Amniotic stem cell (primary cell): ENCODE results near the gene AHNAK.
A peak's percentile ranks its signal among the peaks of the same experiment; 100 is the strongest.

ENCODE experiments used
- DNase-seq: peaks from one replicate; lab custom pipeline; 2025; lab: John Stamatoyannopoulos, UW

The AHNAK gene

DNA sequence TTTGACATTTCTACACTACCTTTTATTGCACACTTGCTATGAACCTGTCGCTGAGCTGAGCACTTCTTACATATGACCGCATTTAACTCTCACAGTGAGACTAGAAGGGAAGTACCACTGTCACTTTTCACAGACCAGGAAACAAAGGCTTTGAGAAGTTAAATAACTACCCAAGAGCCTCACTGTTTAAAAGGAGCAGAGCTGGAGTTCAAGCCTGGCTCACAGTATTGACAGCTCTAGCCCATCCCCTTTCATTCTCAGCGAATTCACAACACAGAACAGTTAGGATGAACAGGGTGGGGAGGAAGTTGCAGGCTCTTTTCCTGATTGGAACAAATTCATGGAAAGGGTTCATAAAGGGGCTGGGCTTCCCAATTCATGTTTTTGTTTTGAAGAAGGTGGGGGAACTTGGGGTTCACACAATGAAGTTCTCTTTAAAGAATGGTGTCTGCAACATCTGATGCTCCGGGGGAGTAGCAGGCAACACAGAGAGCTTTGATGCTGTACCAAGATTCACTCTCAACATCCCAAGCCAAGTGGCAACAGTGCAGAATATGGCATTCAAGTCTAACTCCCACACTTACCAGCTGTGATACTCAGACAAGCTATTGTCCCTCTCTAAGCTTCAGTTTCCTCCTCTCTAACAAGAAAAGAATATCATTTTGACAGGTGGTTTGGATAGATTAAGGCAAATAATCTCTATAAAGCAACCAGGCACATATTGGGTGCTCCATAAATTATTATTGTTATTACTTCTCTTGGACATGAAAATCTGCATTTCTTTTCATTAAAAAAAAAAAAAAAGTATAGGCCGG, 110.6 kb downstream of the AHNAK start:
- no peak for DNase-seq

DNA sequence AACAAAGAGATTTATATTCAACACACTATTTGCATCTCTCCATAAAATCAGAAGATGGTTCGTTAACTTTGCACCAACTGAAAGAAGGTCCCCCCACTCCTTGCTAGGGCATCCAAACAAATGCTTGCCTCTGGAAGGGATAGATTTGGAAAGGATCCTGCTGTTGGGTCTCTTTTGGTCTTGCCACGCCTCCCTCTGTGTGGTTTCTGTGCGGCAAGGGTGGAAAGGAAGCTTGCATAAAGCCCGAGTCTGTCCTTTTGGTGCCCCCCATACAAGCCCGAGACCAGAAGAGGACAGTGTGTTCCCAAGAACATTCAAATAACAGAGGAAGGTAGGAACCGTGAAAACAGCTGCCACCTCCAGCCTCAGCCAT, 112.7 kb downstream of the AHNAK start:
- no peak for DNase-seq

DNA sequence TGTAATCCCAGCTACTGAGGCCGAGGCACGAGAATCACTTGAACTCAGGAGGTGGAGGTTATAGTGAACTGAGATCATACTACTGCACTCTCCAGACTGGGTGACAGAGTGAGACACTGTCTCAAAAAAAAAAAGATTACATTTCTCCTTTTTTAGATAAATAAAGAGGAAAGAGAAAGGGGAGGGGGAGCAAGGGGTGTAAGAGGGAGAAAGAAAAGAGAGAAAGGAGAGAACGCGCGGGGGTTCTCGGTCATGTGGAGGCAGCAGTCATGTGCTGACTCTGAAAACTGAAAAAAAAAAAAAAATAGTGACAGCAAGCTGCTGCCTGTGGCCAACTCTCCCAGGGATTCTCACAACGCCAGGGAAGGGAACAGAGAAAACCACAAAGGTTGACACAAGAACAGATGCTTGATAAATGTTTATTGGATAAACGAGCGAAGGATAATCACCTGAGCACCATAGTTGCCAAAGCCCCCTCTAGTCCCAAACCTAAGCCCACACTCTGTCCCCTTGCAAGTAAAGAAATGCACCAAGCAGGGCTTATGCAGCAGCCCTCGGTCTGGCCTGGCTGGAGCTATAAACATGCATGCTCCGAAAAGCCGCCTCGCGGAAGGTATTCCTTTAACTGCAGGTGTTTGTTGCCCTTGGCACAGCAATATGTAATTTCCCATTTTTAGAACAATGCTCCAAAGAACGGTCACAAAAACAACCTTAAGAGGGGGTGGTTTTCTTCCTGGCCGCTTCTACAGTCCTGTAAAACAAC, 113.3 kb downstream of the AHNAK start:
- no peak for DNase-seq

DNA sequence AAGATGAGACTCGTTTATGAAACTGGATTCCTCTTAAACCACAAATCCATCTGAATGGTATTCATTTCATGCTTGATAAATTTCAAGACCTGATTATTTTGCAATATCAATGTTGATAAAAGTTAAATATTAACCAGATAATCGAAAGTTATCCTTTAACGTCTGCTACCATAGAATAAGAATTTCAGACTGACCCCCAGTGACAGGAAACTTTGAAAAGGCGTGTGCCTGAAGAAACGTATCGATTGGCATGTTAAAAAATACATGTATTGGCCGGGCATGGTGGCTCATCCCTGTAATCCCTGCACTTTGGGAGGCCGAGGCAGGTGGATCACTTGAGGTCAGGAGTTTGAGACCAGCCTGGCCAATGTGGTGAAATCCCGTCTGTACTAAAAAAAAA, 113.9 kb downstream of the AHNAK start:
- no peak for DNase-seq

DNA sequence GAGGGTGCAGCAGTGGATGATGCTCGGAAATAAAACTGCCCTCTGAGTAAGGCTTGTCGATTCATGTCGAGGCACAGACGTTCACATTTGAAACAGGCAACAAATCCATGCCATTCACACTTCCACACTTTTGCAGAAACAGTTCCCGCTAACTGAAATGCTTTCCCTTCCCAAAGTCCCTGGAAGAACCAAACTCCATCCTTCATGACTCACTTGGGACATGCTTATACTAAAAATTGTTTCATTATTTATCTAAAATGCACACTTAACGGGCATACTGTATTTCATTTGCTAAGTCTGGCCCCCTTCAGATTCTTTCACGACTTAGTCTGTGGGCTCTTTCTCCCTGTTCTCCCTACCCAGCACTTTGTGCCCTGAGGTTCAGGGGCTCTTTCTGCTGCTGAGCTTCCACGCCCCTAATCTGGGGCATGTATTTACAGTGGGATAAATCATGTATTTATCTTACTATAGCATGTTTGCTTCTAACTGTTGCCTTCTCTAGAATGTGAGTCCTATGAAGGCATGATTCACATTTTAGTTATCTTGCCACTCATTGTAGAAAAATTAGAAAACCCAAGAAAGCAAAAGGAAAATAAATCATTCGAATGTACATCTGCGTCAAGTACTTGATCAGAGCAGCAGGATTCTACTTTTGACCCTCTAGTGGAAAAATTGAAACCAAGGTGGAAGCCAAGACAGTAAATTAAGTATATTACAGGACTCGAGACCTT, 115.3 kb downstream of the AHNAK start:
- DNase-seq: peak; percentile 59

DNA sequence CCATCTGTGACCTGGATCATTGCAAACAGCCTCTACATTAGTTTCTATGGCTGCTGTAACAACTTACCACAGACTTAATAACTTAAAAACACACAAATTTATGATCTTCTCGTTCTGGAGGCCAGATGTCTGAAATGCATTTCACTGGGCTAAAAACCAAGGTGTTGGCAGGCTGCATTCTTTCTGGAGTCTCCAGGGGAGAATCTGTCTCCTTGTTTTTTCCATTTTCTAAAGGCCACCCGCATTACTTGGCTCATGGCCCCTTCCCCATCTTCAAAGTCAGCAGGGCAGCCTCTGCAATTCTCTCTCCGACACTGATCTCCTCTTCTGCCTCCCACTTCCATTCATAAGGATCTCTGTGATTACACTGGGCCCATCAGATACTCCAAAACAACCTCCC, 116.2 kb downstream of the AHNAK start:
- no peak for DNase-seq

DNA sequence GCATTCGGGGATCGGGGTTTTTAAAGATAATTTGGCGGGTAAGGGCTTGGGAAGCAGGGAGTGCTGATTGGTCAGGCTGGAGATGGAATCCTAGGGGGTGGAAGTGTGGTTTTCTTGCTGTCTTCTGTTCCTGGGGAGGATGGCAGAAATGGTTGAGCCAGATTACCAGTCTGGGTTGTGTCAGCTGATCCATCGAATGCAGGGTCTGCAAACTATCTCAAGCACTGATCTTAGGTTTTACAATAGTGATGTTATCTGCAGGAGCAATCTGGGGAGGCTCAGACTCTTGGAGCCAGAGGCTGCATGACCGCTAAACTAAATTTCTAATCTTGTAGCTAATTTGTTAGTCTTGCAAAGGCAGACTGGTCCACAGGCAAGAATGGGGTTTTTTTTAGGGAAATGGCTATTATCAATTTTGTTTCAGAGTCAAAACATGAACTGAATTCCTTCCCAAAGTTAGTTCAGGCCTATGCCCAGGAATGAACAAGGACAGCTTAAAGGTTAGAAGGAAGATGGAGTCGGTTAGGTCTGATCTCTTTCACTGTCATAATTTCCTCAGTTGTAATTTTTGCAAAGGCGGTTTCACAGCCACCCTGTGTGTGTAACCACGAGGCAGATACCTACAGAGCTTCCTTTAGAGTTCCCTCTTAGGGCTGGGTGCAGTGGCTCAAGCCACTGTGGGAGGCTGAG, 117.6 kb downstream of the AHNAK start:
- no peak for DNase-seq

DNA sequence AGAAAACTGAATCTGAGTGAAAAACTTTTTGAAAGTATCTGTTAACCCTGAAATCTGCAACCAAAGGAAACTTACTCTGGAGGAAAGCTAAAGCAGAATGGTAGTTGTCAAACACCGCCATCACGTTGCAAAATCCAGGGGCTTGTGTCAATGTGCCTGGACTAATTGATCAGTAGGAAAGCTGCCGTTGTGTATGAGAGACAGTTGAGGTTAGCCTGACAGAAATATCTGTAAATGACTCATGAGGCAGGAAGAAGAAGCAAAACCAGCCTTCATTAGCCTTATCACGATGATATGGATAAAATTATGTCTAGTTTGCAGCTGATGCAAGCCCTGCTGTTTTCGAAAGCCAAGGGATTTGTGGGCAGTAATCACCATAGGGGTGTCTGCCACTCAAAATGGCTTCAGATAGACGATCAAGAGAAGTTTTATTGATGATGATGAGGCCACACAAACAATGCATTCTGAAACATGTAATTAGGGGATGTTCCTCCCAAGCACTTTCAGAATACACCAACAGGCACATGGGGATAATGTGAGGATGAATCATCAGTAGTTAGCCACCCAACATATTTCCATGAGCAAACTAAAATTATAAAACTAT, 118.9 kb downstream of the AHNAK start:
- DNase-seq: no peak

DNA sequence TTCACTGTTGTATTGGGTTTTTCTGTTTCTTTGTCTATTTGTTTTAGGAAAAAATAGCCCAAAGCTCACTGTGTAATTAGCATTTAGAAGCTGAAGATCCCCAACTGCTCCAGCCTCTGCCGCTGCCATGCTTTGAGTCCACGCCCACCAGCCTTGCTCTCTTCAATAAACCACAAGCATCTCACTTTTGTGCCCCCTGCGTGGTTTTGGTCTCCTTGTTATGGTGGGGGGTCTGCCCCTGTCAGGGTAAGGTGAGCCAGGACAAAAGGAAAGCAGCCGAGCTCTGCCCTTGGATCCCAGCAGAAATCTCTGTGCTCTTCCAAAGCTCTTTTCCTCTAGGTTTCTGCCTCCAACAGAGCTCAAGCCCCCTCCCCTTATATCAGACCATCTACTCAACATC, 123.6 kb downstream of the AHNAK start:
- no peak for DNase-seq

DNA sequence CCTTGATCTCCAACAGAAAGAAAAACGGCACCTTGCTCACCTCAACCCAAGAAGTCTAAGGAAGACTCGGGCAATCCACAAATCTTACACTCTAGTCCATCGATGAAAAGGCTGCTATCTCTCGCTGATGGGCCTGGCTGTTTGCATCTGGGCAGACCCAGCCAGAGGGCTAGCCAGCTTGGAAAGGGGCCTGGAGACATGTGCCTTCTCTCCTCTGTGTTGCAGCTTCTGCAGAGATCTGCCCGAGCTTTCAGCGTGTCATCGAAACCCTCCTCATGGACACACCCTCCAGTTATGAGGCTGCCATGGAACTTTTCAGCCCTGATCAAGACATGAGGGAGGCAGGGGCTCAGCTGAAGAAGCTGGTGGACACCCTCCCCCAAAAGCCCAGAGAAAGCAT, 124.6 kb downstream of the AHNAK start:
- no peak for DNase-seq

DNA sequence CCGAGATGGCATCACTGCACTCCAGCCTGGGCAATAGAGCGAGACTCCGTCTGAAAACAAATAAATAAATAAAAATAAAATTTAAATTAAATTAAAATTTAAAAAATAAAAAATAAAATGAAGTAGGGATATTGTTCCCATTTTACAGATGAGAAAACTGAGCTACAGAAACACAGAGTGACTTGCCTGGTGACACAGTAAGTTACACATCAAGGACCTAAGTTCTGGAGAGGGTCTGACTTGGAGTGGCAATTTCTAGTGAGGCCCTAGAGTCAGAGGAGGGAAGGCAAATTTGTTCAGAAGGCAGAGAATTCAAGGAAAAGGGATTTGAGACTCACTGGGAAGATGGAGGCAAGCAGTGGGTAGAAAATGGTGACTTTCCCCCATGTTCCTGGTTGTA, 125.7 kb downstream of the AHNAK start:
- DNase-seq: no peak

DNA sequence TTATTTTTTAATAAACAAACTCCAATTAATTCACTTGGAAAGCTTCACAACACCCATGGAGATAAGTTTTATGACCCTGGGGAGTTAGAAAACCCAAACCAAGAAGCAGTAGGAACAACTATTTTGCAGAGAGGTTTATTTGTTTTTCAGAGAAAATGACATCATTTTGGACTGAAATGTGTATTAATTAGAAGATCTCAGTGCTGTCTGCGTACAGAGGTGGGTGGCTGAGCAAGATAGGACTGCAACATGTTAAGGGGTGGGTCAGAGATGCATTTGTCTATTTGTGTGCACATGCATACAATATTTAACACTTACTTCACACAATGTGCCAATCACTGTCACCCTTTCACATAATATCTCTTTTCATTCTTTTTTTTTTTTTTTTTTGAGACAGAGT, 126.7 kb downstream of the AHNAK start:
- no peak for DNase-seq

DNA sequence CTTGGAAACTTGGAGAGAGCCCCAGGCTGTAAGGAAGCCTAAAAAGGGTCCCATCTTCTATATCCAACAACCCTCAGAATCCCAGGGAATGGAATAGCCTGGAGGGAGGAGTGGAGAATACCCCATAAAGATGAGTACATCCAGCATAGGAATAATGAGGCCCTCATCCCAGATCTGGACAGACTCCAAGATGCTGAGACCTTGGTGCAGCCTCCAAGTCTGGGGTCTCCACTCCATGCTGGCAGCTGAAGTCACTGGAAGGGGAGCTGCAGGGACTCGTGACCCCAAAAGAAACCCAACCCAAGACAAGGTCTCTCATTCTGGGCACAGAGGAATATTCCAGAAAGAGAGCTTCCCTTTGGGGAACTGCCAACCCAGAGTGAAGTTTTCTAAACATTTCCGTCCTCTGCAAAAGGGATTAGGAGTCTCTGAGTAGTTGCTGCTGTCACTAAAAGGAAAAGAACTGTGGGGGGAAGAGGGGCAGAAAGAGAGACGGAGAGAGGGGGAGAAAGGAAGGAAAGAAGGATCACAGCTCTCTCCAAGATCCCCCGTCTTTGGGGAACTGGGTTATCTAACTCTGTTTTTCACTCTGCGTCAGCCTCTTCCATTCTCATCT, 127.2 kb downstream of the AHNAK start:
- DNase-seq: no peak

DNA sequence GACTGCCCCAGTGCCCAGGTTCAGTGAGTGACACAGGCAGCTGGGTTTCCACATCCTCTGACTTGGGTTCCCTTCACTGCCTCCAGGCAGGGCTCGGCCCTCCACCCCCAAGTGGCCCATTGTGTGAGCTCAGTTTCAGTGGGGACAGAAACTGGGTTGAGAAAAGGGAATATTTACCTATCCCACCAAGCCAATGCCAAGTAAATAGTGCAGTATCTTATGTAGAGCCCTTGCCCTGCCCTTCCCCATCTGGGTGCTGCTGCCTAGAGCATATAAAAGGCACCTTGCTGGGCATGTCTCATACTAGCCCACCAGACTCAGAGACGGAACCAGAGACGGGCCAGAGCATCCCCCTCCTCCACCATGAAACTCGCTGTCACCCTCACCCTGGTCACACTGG, 127.9 kb downstream of the AHNAK start, which contains the start of gene SCGB1A1:
Gene SCGB1A1 (plus strand): TSS at position 301 of the 400 bp plus-strand sequence. CDS start 63 bp downstream, at position 364.
- DNase-seq: no peak

DNA sequence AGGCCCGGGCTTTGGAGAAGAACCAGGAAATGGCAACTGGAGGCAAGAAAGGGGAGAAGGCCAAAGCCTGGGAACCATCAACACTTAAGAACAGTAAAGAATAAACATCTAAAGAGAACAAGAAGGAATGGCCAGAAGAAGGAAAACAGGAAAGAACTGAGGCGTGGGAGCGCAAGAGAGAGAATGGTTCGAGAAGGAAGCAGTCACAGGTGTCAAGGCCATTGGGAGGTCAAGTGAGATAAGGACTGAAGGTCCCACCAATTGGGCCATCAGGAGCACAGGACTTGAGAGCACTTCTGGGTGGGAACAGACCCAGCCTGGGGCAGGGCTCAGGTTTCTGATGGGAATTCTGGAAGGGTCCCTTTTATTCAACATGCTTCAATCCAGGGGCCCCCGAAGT, 128.5 kb downstream of the AHNAK start:
- no peak for DNase-seq

DNA sequence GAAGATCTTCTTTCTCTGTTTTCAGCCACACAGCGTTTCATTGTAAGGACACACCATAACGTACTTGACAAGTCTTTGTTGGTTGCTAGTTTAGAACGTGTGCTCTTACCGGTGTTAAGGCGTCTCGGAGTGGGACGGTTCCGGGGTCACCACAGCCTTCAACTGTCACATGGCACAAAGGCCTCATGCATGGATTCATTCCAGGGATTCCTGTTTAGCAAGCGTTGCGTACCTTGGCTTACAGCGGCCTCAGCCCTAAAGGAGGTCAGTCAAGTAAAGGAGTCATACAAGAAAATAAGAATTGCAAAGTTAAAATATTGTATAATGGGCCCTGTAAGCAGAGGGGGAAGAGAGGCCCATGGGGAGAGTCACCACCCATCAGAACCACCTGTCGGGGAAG, 130.0 kb downstream of the AHNAK start:
- no peak for DNase-seq

DNA sequence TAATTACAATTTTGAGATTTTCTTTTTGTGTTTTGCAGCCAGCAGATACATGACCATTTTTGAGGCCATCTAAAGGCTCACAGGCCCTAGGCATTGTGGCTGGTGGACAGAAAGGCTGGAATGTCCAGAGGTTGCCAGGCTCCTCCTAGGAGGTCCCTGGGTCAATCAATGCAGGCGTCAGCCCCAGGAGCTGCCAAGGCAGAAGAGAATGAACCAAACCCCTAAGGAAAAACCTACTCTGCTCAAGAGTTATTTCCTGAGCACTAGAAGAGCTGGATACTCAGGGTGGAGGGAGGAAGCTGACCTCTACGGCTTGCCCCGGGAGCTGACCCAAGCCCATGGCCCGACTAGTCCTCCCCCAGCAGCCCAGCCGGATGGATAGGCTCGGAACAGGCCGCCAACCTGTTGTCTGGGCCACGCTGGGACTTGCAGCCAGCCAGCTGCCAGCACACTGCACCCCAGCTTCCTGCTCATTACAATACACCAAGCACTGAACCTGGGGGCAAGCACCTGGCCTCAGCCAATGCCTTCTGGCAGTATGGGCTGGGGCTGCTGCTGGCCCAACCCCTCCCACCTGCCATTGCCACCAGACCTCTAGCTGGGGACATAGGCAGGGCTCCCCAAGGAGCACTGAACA, 133.4 kb downstream of the AHNAK start:
- DNase-seq: no peak

DNA sequence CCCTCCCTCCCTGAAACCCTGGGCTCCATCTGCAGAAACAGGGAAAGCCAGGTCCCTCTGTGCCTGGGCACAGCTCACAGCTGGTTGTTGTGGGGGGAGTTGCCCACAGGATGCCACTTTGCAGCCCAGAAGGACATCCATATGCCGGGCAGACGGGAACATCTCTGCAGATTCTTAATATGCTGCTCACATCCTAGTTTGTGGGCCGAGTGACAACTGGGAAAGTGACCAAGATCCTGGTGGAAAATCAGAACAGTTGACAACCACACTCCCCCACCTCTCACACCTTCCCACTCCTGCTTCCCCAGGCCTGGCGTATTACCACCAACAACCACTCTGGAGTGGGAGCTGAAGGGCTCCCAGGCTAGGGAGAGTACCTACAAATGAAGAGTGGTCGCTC, 135.1 kb downstream of the AHNAK start:
- DNase-seq: no peak

DNA sequence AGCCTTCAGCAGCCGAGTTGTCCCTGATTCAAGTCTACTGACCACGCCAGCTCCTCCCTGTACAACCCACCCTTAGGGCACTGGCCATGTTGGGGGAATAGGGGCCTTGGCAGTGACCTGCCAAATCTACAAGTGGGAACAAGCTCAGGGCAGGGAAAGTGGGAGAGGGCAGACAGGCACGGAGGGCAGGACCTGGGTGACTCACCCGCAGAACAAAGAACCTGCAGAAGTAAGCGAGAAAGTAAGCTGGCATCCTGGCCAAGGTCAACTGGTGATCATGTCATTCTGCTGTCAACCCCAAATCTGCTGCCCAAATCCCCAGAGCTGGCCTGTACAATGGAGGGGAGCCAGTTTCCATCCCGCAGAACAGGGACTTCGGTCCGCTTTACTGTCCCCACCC, 135.6 kb downstream of the AHNAK start:
- no peak for DNase-seq

DNA sequence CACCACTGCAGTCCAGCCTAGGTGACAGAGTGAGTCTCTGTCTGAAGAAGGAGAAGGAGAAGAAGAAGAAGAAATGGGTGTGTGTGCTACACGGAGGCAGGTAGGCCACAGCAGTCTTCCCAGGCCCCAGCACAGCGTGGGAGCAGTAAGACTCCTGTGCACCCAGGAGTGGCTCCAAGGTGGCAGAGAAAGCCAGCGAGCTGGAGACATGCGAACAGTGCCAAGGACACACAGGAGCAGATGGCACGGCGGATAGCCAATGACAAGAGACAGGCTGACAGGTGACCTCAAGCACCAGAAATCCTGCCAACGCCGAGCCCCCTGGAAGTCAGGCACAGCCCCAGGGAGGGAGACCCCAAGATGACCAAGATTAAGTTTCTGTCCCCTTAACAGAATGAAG, 136.8 kb downstream of the AHNAK start:
- DNase-seq: no peak

DNA sequence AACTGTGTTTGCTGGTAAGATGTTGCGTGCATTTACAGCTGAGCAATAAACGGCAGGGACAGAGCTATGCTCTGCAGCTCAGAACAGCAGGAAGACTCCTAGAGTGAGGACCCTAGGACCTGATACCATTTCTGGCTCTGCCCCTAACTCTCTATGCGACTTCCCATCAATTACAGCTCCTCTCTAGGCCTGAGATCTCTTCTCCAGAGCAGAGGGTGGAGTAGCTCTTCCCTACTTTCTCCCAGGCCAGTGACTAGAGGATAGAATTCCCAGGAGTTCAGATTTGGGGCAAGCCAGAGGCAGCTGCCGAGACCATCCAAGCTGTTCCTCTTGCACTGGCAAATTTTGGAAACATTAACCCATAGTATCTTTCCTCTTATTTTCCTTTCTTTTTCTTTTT, 140.6 kb downstream of the AHNAK start:
- DNase-seq: no peak
